HuH-7 (cell line): ENCODE data around the gene KRT1.
A peak's percentile ranks its signal among the peaks of the same experiment; 100 is the strongest.
"Not testable (repeated sequence)": the region's sequence is repeated elsewhere in the genome, so short reads cannot be mapped to it uniquely, and the experiment has no call there.

Experiments used
- DNase-seq: peaks from one replicate; pipeline ENCODE4 v3.0.0; 2011; ENCODE audit warnings: low spot score

KRT1 gene

GRCh38 chr12:52682381-52682660 lies 2.1 kb upstream of the KRT1 start:
- no peak for DNase-seq

- DNase-seq, result no peak
Measured at GRCh38 chr12:52681526-52682380, 1.5 kb upstream of the KRT1 start.

- DNase-seq, result no peak
Measured at GRCh38 chr12:52679875-52680274, 332 bp downstream of the KRT1 start.

- no peak for DNase-seq
Measured at GRCh38 chr12:52677671-52678070, 2.5 kb downstream of the KRT1 start.

- no peak for DNase-seq
Measured at GRCh38 chr12:52677126-52677525, 3.1 kb downstream of the KRT1 start.

- no peak for DNase-seq
Measured at GRCh38 chr12:52676163-52676562, 4.0 kb downstream of the KRT1 start.

GRCh38 chr12:52675301-52675701 lies 4.9 kb downstream of the KRT1 start:
- DNase-seq, result no peak

- DNase-seq, result no peak
Measured at GRCh38 chr12:52674433-52674775, 5.8 kb downstream of the KRT1 start.

- no peak for DNase-seq
Measured at GRCh38 chr12:52673713-52674432, 6.3 kb downstream of the KRT1 start.

GRCh38 chr12:52673217-52673616 lies 7.0 kb downstream of the KRT1 start:
- DNase-seq, result no peak

- DNase-seq, result no peak
Measured at GRCh38 chr12:52672321-52672933, 7.8 kb downstream of the KRT1 start.

GRCh38 chr12:52670961-52671360 lies 9.2 kb downstream of the KRT1 start:
- no peak for DNase-seq

GRCh38 chr12:52670506-52670905 lies 9.7 kb downstream of the KRT1 start:
- no peak for DNase-seq

- not testable (repeated sequence) for DNase-seq
Measured at GRCh38 chr12:52669941-52670340, 10.3 kb downstream of the KRT1 start.

GRCh38 chr12:52669426-52669825 lies 10.8 kb downstream of the KRT1 start:
- no peak for DNase-seq

- DNase-seq, result no peak
Measured at GRCh38 chr12:52667931-52668330, 12.3 kb downstream of the KRT1 start.

GRCh38 chr12:52667509-52667908 lies 12.7 kb downstream of the KRT1 start:
- peak; percentile 32 for DNase-seq

GRCh38 chr12:52666471-52666870 lies 13.7 kb downstream of the KRT1 start:
- no peak for DNase-seq

- no peak for DNase-seq
Measured at GRCh38 chr12:52663420-52663819, 16.8 kb downstream of the KRT1 start.

- no peak for DNase-seq
Measured at GRCh38 chr12:52662918-52663229, 17.3 kb downstream of the KRT1 start.

- no peak for DNase-seq
Measured at GRCh38 chr12:52662093-52662917, 17.9 kb downstream of the KRT1 start.

GRCh38 chr12:52661668-52662067 lies 18.5 kb downstream of the KRT1 start:
- no peak for DNase-seq
